A673 (cell line): ENCODE measurements around the gene PCCA.

Source experiments
- CTCF ChIP-seq: fragments of 300-800, 200-600 bp; sonication (generic); conservative IDR thresholded peaks from 2 replicates; pipeline ENCODE4 v1.5.1; 2017; ENCODE audit warnings: low read depth, mild to moderate bottlenecking, antibody characterized with exemption, low read length, moderate library complexity, mixed read lengths
- EZH2 ChIP-seq: fragments of 200-600 bp; sonication (generic); IDR thresholded peaks from 2 replicates; pipeline ENCODE4 v1.6.1; 2017; ENCODE audit warnings: borderline replicate concordance, low read depth, mild to moderate bottlenecking, mixed read lengths, antibody characterized with exemption, low read length; ENCODE audit not compliant: poor library complexity, severe bottlenecking

- TF ChIP-seq CTCF (no peak), EZH2 (no peak)
Observed at GRCh38 chr13:100396776-100397175, 307.9 kb downstream of the PCCA start.
